ENCODE measurements around the gene C1QTNF5. TPM values are rescaled to one million over a fixed set of nuclear protein-coding genes. Genes with fewer than 3 reads are reported as not detected.

C1QTNF5 gene
- total RNA-seq, 2 experiments from 2014 or later = not detected

DNA sequence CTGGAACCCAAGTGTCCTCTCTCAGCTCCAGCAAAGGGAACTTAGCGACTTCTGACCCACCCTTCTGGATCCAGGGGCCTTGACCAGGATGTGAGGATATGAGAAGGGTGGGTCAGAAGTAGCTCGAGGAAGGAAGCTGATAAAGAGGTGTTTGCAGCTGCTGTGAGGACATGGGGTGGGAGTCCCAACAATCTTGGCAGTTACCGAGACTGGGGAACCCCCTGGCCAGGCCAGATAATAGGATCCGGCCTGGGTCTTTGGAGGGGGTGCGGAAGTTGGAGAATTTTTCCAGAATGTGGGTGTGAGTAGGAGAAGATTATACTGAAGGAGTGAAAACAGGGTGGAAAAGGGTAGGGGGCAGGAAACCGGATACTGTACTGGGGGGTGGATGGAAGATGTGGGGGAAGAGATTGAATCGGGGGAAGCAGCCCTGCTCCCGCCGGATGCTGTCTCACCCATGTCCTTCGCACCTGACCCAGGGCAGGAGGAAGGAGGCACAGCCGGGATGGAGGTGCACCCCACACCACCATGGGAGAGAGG is 20.9 kb downstream of the C1QTNF5 start:
- Mint-ChIP-seq H3K4me3 (peak overlapping the region; percentile 65), H3K27ac (peak overlapping the region; percentile 83), H3K36me3 (no peaks in the 10 kb centered on the region), H3K27me3 (peaks cover 21% of the 10 kb centered on the region), H3K9me3 (no peaks in the 10 kb centered on the region), H3K4me1 (peaks cover 22% of the 10 kb centered on the region)
- POLR2A ChIA-PET = interaction anchor here (1.1 to 1.7 kb wide), 4 partner anchors 37 to 252 kb away, joined by 3 to 5 read pairs (median 3); partner anchors contain the start of genes CBL, HINFP and VPS11
- DNase-seq (no peak), ATAC-seq (ENCODE audit: low read depth) (no peak)

DNA sequence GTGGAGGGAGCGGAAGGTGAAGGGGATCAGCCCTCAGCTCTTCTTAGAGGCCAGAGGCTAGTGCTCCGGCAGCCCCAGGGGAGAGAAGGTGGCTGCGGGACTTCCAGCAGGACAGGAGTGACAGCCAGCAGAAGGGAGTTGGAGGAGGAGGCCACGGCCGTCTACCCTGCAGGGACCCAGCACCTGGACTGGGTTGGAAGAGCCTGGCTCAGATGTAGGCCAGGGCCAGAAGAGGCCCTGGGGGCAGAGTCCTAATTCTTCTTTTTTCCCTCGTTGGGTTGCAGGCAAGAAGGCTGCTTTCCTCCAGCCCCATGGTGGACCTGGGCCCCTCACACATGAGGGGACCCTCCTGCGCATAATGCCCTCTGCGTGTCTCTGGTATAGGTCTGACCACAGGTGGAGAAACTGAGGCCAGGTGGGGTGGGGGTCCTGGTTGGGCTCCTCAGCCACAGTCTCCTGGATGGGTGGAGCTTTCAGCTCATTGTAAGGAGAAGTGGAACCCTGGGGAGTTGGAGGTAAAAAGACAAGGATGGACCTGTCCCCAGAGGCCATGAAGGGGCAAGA is 21.5 kb downstream of the C1QTNF5 start:
- DNase-seq = no peak
- no peak for ATAC-seq (ENCODE audit: low read depth)
- H3K4me3 Mint-ChIP-seq = peak overlapping the region; percentile 72
- H3K9me3 Mint-ChIP-seq = no peaks in the 10 kb centered on the region
- H3K4me1 Mint-ChIP-seq = peaks cover 22% of the 10 kb centered on the region
- peaks cover 21% of the 10 kb centered on the region for H3K27me3 Mint-ChIP-seq
- peak overlapping the region; percentile 83 for H3K27ac Mint-ChIP-seq
- H3K36me3 Mint-ChIP-seq = no peaks in the 10 kb centered on the region
- POLR2A ChIA-PET = interaction anchor here (0.5 to 4.8 kb wide), 5 partner anchors 13 to 251 kb away, joined by 3 to 23 read pairs (median 3); partner anchors contain the start of genes CBL, HINFP and VPS11

DNA sequence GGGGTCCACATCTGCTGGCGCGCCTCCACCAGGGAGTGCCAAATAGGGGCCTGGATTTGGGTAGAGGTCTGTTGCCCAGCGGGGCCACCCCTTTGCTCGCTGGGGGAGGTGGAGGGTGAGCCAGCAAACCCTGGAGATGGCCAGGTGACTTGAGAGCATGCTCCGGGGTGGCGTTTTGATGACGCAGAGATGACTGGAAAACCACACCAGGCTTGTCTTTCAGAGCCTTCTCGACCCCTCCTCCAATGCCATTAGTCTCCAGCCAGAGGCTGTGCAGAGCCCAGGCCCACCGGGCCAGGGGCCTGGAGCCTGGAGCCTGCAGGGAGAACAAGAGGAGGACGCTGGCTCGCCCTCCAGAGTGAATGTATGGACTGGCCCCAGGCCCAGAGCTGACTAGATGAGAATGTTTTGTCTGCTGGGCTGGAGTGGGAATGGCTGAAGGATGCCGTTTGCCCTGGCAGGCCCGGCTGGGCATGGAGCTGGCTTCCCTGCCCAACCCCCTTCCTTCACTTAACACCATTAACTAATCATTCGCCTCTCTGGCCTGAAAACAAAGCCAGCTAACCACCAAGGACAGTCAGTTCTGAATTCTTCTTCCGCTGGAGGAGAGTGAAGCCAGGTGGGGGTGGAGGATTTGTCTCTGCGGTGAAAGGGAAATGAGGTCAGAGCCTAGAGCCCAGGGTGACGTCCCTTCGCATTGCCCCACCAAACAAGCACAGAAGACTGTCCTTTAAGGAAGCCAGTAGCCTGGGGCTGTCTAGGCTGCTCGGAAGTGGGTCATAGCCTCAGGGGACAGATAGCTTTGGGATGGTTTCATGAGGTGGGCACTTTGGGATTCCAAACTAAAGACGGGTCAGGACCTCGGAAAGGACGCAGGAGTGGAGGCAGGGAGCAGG is 22.2 kb downstream of the C1QTNF5 start:
- POLR2A ChIA-PET = interaction anchor here (0.5 to 4.8 kb wide), 5 partner anchors 12 to 251 kb away, joined by 3 to 23 read pairs (median 3); partner anchors contain the start of genes CBL, HINFP and VPS11
- H3K4me3 Mint-ChIP-seq = peak overlapping the region; percentile 72
- H3K27ac Mint-ChIP-seq = peak overlapping the region; percentile 67
- peaks cover 21% of the 10 kb centered on the region for H3K4me1 Mint-ChIP-seq
- no peaks in the 10 kb centered on the region for H3K36me3 Mint-ChIP-seq
- peak; percentile 13 for ATAC-seq (ENCODE audit: low read depth)
- DNase-seq = no peak
- H3K27me3 Mint-ChIP-seq = peaks cover 21% of the 10 kb centered on the region
- H3K9me3 Mint-ChIP-seq = no peaks in the 10 kb centered on the region

- ATAC-seq (ENCODE audit: low read depth) = no peak
- POLR2A ChIA-PET = interaction anchor here (4.8 kb wide), 1 partner anchor 11 kb away, joined by 23 read pairs; no protein-coding TSS in a partner anchor
- Mint-ChIP-seq H3K9me3 (no peaks in the 10 kb centered on the region), H3K27ac (no peak overlapping the region), H3K27me3 (peaks cover 21% of the 10 kb centered on the region), H3K4me3 (no peak overlapping the region), H3K4me1 (peaks cover 21% of the 10 kb centered on the region), H3K36me3 (no peaks in the 10 kb centered on the region)
- no peak for DNase-seq
Measured at GRCh38 chr11:119317592-119318239, 23.0 kb downstream of the C1QTNF5 start.

DNA sequence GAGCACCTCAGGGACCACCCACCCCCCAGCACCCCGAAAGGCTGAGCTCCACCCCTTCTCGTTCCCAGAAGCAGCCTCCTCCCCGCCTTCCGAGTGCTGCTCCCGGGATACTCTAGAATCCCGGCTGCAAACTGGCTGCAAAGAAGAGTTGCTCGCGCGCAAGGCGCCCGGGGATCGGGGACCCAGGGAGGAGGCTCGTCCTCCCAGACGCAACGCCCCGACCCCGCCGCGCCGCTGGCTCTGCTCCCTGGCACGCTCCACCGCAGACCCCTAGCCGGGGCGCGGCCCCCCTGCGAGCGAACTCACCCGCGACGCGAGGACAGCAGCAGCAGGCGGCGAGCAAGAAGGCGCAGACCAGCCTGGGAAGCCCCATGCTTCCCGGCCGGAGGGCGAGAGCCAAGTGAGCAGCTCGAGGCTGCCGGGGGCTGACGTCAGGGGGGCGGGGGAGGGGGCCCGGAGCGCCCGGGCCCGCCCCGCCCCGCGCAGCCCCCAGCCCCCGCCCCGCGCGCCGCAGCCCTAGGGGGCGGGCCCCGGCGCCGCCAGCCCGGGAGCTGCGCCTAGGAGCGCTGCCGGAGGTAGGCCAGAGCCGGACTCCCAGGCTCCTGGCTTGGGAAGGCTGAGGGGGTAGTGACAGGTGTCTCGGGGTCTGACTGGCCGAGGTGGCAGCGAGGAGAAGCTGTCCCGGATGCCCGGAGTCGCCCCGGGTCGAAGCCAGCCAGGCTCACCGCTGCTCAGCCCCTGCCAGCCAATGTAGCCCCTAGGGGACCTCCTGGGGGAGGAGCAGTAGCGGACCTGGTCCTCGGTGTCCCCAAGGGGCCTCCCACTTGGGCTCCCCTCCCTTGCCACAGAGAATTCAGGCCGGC is 23.7 kb downstream of the C1QTNF5 start, which contains the start of gene MCAM:
TSS of gene MCAM (minus strand) at position 402 of the 863 bp plus-strand sequence. CDS start at position 373, 29 bp downstream.
- Mint-ChIP-seq H3K9me3 (no peaks in the 10 kb centered on the region), H3K4me1 (peaks cover 16% of the 10 kb centered on the region), H3K27me3 (peaks cover 21% of the 10 kb centered on the region), H3K4me3 (peak within 1 kb of the TSS; percentile 74), H3K27ac (no peak within 1 kb of the TSS), H3K36me3 (no peaks in the 10 kb centered on the region)
- ATAC-seq (ENCODE audit: low read depth) = no peak
- DNase-seq = no peak
- POLR2A ChIA-PET = interaction anchor here (0.6 to 4.8 kb wide), 4 partner anchors 10 to 439 kb away, joined by 3 to 23 read pairs (median 4); partner anchors contain the start of gene CBL

DNA sequence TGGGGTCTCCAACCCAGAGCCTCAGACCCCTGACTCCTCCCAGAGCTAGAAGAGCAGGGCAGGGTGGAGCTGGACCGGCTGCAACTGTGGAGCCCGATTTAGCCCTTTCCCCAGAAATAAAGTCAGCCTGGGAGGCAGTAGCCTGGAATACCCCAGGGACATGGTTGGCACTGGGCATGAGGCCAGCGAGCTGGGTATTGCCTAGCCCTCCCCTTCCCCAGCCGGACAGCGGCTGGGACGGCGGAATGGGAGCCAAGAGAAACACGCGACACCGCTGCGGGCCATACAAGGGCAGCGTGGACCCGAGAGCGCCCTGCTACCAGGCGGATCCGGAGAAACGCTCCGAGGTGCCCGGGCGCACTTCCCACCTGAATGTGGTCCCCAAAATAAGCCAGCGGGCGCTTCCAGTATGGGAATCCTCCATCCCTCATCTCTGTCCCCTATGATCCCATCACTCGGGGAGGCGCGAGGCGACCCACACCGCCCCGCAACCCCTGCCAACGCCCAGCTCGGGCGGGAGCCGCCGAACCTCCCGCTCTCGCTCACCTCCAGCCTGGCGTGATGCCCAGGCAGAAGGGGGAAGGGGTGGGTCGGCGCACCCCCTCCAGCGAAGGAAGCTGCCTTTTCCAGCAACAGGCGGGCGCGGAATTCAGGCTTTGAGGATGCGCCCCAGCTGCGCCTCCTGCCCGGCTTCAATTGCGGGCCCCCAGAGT is 24.5 kb downstream of the C1QTNF5 start:
- Mint-ChIP-seq H3K4me1 (peaks cover 9% of the 10 kb centered on the region), H3K27ac (no peak overlapping the region), H3K4me3 (peak overlapping the region; percentile 74), H3K27me3 (peaks cover 21% of the 10 kb centered on the region), H3K36me3 (no peaks in the 10 kb centered on the region), H3K9me3 (no peaks in the 10 kb centered on the region)
- DNase-seq = no peak
- POLR2A ChIA-PET = interaction anchor here (0.6 to 4.8 kb wide), 6 partner anchors 9 to 438 kb away, joined by 3 to 23 read pairs (median 4); partner anchors contain the start of genes CBL and RNF26
- ATAC-seq (ENCODE audit: low read depth) = no peak

GRCh38 chr11:119315131-119316015 is 25.3 kb downstream of the C1QTNF5 start:
- peaks cover 9% of the 10 kb centered on the region for H3K4me1 Mint-ChIP-seq
- H3K4me3 Mint-ChIP-seq = peak overlapping the region; percentile 74
- H3K9me3 Mint-ChIP-seq = no peaks in the 10 kb centered on the region
- peak overlapping the region; percentile 42 for H3K27ac Mint-ChIP-seq
- POLR2A ChIA-PET = interaction anchor here (0.8 to 4.8 kb wide), 3 partner anchors 9 to 23 kb away, joined by 3 to 23 read pairs (median 4); partner anchors contain the start of gene RNF26
- ATAC-seq (ENCODE audit: low read depth) (peak; percentile 59), DNase-seq (peak; percentile 64)
- peaks cover 21% of the 10 kb centered on the region for H3K27me3 Mint-ChIP-seq
- no peaks in the 10 kb centered on the region for H3K36me3 Mint-ChIP-seq

DNA sequence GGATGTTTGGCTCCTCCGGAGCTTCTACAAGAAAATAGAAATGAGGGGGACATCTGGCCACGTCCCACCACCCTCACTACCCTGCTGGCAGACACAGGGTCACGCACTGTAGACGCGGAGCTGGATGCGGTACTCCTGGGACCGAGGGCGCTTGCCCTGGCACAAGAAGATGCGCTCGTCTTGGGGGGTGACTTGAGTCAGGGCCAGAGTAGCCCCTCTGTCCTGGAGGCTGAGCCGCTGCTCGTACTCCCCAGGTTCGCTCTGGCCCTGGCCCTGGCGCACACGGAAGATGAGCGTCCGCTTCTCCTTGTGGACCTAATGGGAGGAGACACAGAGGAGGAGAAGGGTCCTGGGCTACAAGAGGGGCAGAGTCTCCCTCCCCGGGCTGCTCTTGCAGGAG is 26.0 kb downstream of the C1QTNF5 start:
- ATAC-seq (ENCODE audit: low read depth) (no peak), DNase-seq (no peak)
- Mint-ChIP-seq H3K27ac (no peak overlapping the region), H3K4me3 (peak overlapping the region; percentile 74), H3K9me3 (no peaks in the 10 kb centered on the region), H3K36me3 (peaks cover under 1% of the 10 kb centered on the region), H3K27me3 (peaks cover 20% of the 10 kb centered on the region), H3K4me1 (peaks cover 8% of the 10 kb centered on the region)
- POLR2A ChIA-PET = interaction anchor here (1.2 to 4.8 kb wide), 2 partner anchors 8 to 19 kb away, joined by 4 to 23 read pairs; partner anchors contain the start of gene RNF26

GRCh38 chr11:119310682-119311052 is 30.0 kb downstream of the C1QTNF5 start:
- H3K36me3 Mint-ChIP-seq = peaks cover 2% of the 10 kb centered on the region
- POLR2A ChIA-PET = interaction anchor here (3.0 kb wide), 1 partner anchor 11 kb away, joined by 12 read pairs; no protein-coding TSS in a partner anchor
- H3K4me1 Mint-ChIP-seq = peaks cover 14% of the 10 kb centered on the region
- H3K4me3 Mint-ChIP-seq = no peak overlapping the region
- no peak for DNase-seq
- H3K27ac Mint-ChIP-seq = no peak overlapping the region
- H3K27me3 Mint-ChIP-seq = peaks cover 2% of the 10 kb centered on the region
- no peak for ATAC-seq (ENCODE audit: low read depth)
- H3K9me3 Mint-ChIP-seq = no peaks in the 10 kb centered on the region

GRCh38 chr11:119309953-119310681 is 30.6 kb downstream of the C1QTNF5 start:
- no peak overlapping the region for H3K4me3 Mint-ChIP-seq
- H3K27ac Mint-ChIP-seq = no peak overlapping the region
- POLR2A ChIA-PET = interaction anchor here (1.0 to 3.0 kb wide), 2 partner anchors 11 to 104 kb away, joined by 3 to 12 read pairs; partner anchors contain the start of gene CBL

More at GRCh38 chr11:119309953-119310681, 30.6 kb downstream of the C1QTNF5 start:
- H3K9me3 Mint-ChIP-seq = no peaks in the 10 kb centered on the region
- no peak for ATAC-seq (ENCODE audit: low read depth)
- H3K27me3 Mint-ChIP-seq = no peaks in the 10 kb centered on the region
- H3K4me1 Mint-ChIP-seq = peaks cover 13% of the 10 kb centered on the region
- no peak for DNase-seq
- H3K36me3 Mint-ChIP-seq = peaks cover 5% of the 10 kb centered on the region

All from activated naive CD8-positive, alpha-beta T cell treated with anti-CD3 and anti-CD28 coated beads, Interleukin-2, amount 10 ng/mL, durations not matched to agents 7 days and 5 days (primary cell).